HepG2 (cell line): Measurements from ENCODE around the gene MAP2K1. TPM values are rescaled to one million over a fixed set of nuclear protein-coding genes. Genes with fewer than 3 reads are reported as not detected.

Source experiments
- ATF6 ChIP-seq: sonication (generic); formaldehyde crosslinking; conservative IDR thresholded peaks from 2 replicates; pipeline ENCODE4 v1.4.0; 2020; ENCODE audit warnings: missing genetic modification reagents
- DMTF1 ChIP-seq: sonication (generic); formaldehyde crosslinking; IDR thresholded peaks from 2 replicates; pipeline ENCODE4 v1.4.0; 2020; ENCODE audit warnings: mild to moderate bottlenecking, missing genetic modification reagents
- HNF1B ChIP-seq: sonication (generic); formaldehyde crosslinking; IDR thresholded peaks from 2 replicates; pipeline ENCODE4 v1.5.1; 2020; ENCODE audit warnings: mild to moderate bottlenecking, moderate library complexity, missing genetic modification reagents
- JUNB ChIP-seq: sonication (generic); formaldehyde crosslinking; IDR thresholded peaks from 2 replicates; pipeline ENCODE4 v1.8.0; 2022; ENCODE audit warnings: missing genetic modification reagents, mild to moderate bottlenecking, borderline replicate concordance
- NFYC ChIP-seq: IDR thresholded peaks from 2 replicates; pipeline ENCODE4 v1.6.1; 2016; ENCODE audit warnings: missing genetic modification reagents, missing compliant biosample characterization
- RBM22 ChIP-seq: fragments of 200-400 bp; formaldehyde crosslinking; optimal IDR thresholded peaks from 2 replicates; pipeline ENCODE3; 2017; ENCODE audit warnings: mild to moderate bottlenecking, low read length, moderate library complexity
- STAG1 ChIP-seq: sonication (generic); formaldehyde crosslinking; IDR thresholded peaks from 2 replicates; pipeline ENCODE4 v1.4.0; 2020; ENCODE audit warnings: missing genetic modification reagents
- TFDP1 ChIP-seq: IDR thresholded peaks from 2 replicates; pipeline ENCODE4 v1.6.1; 2016; ENCODE audit warnings: missing compliant biosample characterization, missing genetic modification reagents, borderline replicate concordance
- TRIM24 ChIP-seq: sonication (generic); formaldehyde crosslinking; IDR thresholded peaks from 2 replicates; pipeline ENCODE4 v1.8.0; 2022; ENCODE audit warnings: mild to moderate bottlenecking, missing genetic modification reagents
- ZC3H4 ChIP-seq: sonication (generic); formaldehyde crosslinking; IDR thresholded peaks from 2 replicates; pipeline ENCODE4 v1.4.0; 2020; ENCODE audit warnings: missing genetic modification reagents, borderline replicate concordance
- ZFP36L1 ChIP-seq: sonication (generic); formaldehyde crosslinking; IDR thresholded peaks from 2 replicates; pipeline ENCODE4 v1.8.0; 2022; ENCODE audit warnings: mild to moderate bottlenecking, missing genetic modification reagents, moderate library complexity
- ZHX1 ChIP-seq: sonication (generic); formaldehyde crosslinking; IDR thresholded peaks from 2 replicates; pipeline ENCODE4 v1.8.1; 2022; ENCODE audit warnings: low read depth, mild to moderate bottlenecking, missing genetic modification reagents
- ZKSCAN8 ChIP-seq: IDR thresholded peaks from 2 replicates; pipeline ENCODE4 v1.6.1; 2016; ENCODE audit warnings: borderline replicate concordance, missing genetic modification reagents, missing compliant biosample characterization
- ZNF431 ChIP-seq: sonication (generic); formaldehyde crosslinking; IDR thresholded peaks from 2 replicates; pipeline ENCODE4 v1.9.0; 2022; ENCODE audit warnings: missing genetic modification reagents, low read depth, mild to moderate bottlenecking, borderline replicate concordance
- ZNF546 ChIP-seq: sonication (generic); formaldehyde crosslinking; conservative IDR thresholded peaks from 2 replicates; pipeline ENCODE4 v1.8.1; 2023; ENCODE audit warnings: mild to moderate bottlenecking, missing genetic modification reagents
- ZNF670 ChIP-seq: sonication (generic); formaldehyde crosslinking; IDR thresholded peaks from 2 replicates; pipeline ENCODE4 v1.8.0; 2022; ENCODE audit warnings: mild to moderate bottlenecking, missing genetic modification reagents, borderline replicate concordance
- ZNF7 ChIP-seq: IDR thresholded peaks from 2 replicates; pipeline ENCODE4 v1.6.1; 2016; ENCODE audit warnings: missing biosample characterization, missing genetic modification reagents
- polyA plus RNA-seq, 8 experiments: library from polyadenylated mRNA; depleted of rRNA in 3 of 8; stranded (reverse) in 7 of 8; unstranded in 1 of 8; fragments of >200 nt; fragmentation: Illumina TruSeq in 4 of 8; extraction: Trizol in 4 of 8; gene quantifications; 2 replicates each; pipeline versions ENCODE4 v1.2.1 to v1.2.3, GENCODE V29; 2011 to 2016; ENCODE audit warnings: low read depth in 4 of 8, missing spikeins in 1 of 8, mixed read lengths in 1 of 8; ENCODE audit not compliant: insufficient read depth in 1 of 8
- total RNA-seq, 5 experiments: library from RNA; depleted of rRNA; stranded (reverse); fragments of >200 nt; fragmentation: Illumina TruSeq; extraction: Trizol; gene quantifications; 2 replicates each; pipeline ENCODE4 v1.2.3, GENCODE V29; 2016; ENCODE audit warnings: low read depth in 1 of 5

The MAP2K1 gene
- total and polyA plus RNA-seq, 2 of the 13 experiments (the other 11 are each of a cell fraction or from before 2014, with no cell fraction given), result 24.1 to 49.2 TPM

GRCh38 chr15:66356359-66357236 lies 30.1 kb upstream of the MAP2K1 start, which contains the start of gene TIPIN (continued):
- TF ChIP-seq HNF1B, result peak; percentile 81; the same call in 1 of the 2 replicates
- no peak for TF ChIP-seq ZC3H4
- TF ChIP-seq TFDP1, result peak; percentile 98
- TF ChIP-seq ZKSCAN8 (CRISPR knock-in tag), result no peak
- TF ChIP-seq DMTF1 (CRISPR knock-in tag), result peak; percentile 86; the same call in 1 of the 2 replicates
- peak; percentile 7; the same call in 1 of the 2 replicates for TF ChIP-seq STAG1 (CRISPR knock-in tag)
- TF ChIP-seq JUNB, result peak; percentile 52; the same call in 1 of the 2 replicates
- TF ChIP-seq ATF6 (CRISPR knock-in tag), result 0 out of 2 replicates have a peak, but pooled peaks have one; percentile 47
- TF ChIP-seq ZNF7 (CRISPR knock-in tag), result no peak
- TF ChIP-seq RBM22, result no peak
- peak; percentile 74; the same call in 1 of the 2 replicates for TF ChIP-seq ZNF431 (CRISPR knock-in tag)
- TF ChIP-seq ZHX1 (CRISPR knock-in tag), result 0 out of 2 replicates have a peak, but pooled peaks have one; percentile 44
- peak; percentile 61; the same call in 1 of the 2 replicates for TF ChIP-seq NFYC
- TF ChIP-seq TRIM24 (CRISPR knock-in tag), result no peak
- TF ChIP-seq ZNF546, result peak; percentile 82; the same call in 1 of the 2 replicates
- TF ChIP-seq ZFP36L1 (CRISPR knock-in tag), result 0 out of 2 replicates have a peak, but pooled peaks have one; percentile 63
- TF ChIP-seq ZNF670 (CRISPR knock-in tag), result no peak; the same call in 1 of the 2 replicates
